Mesenchymal stem cell (in vitro differentiated cells and primary cell): Measurements from ENCODE around the gene SPATA12.
A peak's percentile ranks its signal among the peaks of the same experiment; 100 is the strongest.

Experiments
- DNase-seq: peaks from one replicate; pipeline ENCODE4 v3.0.0-alpha.2; 2013
- H2AFZ ChIP-seq: one replicate; pipeline ENCODE4 v1.6.1; 2013; ENCODE audit warnings: low read depth, mild to moderate bottlenecking, control low read depth, inconsistent platforms, low read length, moderate library complexity
- H2AK5ac ChIP-seq: 2 replicates; pipeline ENCODE4 v1.6.1; 2013; ENCODE audit warnings: low read length, moderate library complexity, mild to moderate bottlenecking, inconsistent platforms; ENCODE audit not compliant: severe bottlenecking
- H2BK120ac ChIP-seq: one replicate; pipeline ENCODE4 v1.6.1; 2013; ENCODE audit warnings: low read depth, mild to moderate bottlenecking, inconsistent platforms, low read length, moderate library complexity
- H2BK12ac ChIP-seq, 2 experiments: one replicate each; pipeline ENCODE4 v1.6.1; 2013; ENCODE audit warnings: inconsistent platforms in 2 of 2, low read length in 2 of 2, mild to moderate bottlenecking in 2 of 2, moderate library complexity in 2 of 2, control low read depth in 1 of 2
- H2BK15ac ChIP-seq: one replicate; pipeline ENCODE4 v1.6.1; 2013; ENCODE audit warnings: mild to moderate bottlenecking, low read depth, inconsistent platforms; ENCODE audit not compliant: poor library complexity, severe bottlenecking
- H2BK5ac ChIP-seq: 2 replicates; pipeline ENCODE4 v1.6.1; 2013; ENCODE audit warnings: low read depth, mild to moderate bottlenecking, low read length, control low read depth, inconsistent platforms; ENCODE audit not compliant: poor library complexity, severe bottlenecking
- H3K14ac ChIP-seq, 2 experiments: one replicate each; pipeline ENCODE4 v1.6.1; 2013; ENCODE audit warnings: inconsistent platforms in 2 of 2, low read length in 2 of 2, control low read depth in 1 of 2, mild to moderate bottlenecking in 1 of 2, moderate library complexity in 1 of 2
- H3K18ac ChIP-seq, 2 experiments: one replicate each; pipeline ENCODE4 v1.6.1; 2013; ENCODE audit warnings: inconsistent platforms in 2 of 2, low read length in 2 of 2, control low read depth in 1 of 2, low read depth in 1 of 2, mild to moderate bottlenecking in 1 of 2
- H3K23ac ChIP-seq, 2 experiments: one replicate each; pipeline ENCODE4 v1.6.1; 2013; ENCODE audit warnings: inconsistent platforms in 2 of 2, low read length in 2 of 2, mild to moderate bottlenecking in 2 of 2, moderate library complexity in 2 of 2, control low read depth in 1 of 2
- H3K27ac ChIP-seq: 2 replicates; pipeline ENCODE4 v1.5.1; 2013; ENCODE audit warnings: mild to moderate bottlenecking, moderate library complexity, low read length, control low read depth, inconsistent platforms; ENCODE audit not compliant: poor library complexity, severe bottlenecking
- H3K27me3 ChIP-seq, 2 experiments: 2 replicates each; pipeline versions ENCODE4 v1.6.1 to v1.7.0; 2013; ENCODE audit warnings: low read length in 2 of 2, mild to moderate bottlenecking in 2 of 2, moderate library complexity in 2 of 2, control low read depth in 1 of 2, inconsistent platforms in 1 of 2; ENCODE audit not compliant: control insufficient read depth in 1 of 2, insufficient read depth in 1 of 2
- H3K36me3 ChIP-seq, 2 experiments: 2 replicates each; pipeline versions ENCODE4 v1.6.1 to v1.7.0; 2013; ENCODE audit warnings: low read length in 2 of 2, control low read depth in 1 of 2, inconsistent platforms in 1 of 2, low read depth in 1 of 2, mild to moderate bottlenecking in 1 of 2; ENCODE audit not compliant: insufficient read depth in 2 of 2, control insufficient read depth in 1 of 2
- H3K4ac ChIP-seq, 2 experiments: one replicate each; pipeline ENCODE4 v1.6.1; 2013; ENCODE audit warnings: inconsistent platforms in 2 of 2, low read length in 2 of 2, mild to moderate bottlenecking in 2 of 2, moderate library complexity in 2 of 2, control low read depth in 1 of 2, low read depth in 1 of 2
- H3K4me1 ChIP-seq: 2 replicates; pipeline ENCODE4 v1.6.1; 2013; ENCODE audit warnings: low read depth, low read length, control low read depth; ENCODE audit not compliant: control insufficient read depth, insufficient read depth
- H3K4me2 ChIP-seq: 2 replicates; pipeline ENCODE4 v1.6.1; 2013; ENCODE audit warnings: low read length, mild to moderate bottlenecking, inconsistent platforms; ENCODE audit not compliant: poor library complexity, severe bottlenecking
- H3K4me3 ChIP-seq, 2 experiments: 2 replicates each; pipeline versions ENCODE4 v1.5.1 to v1.7.0; 2013; ENCODE audit warnings: low read length in 2 of 2, mild to moderate bottlenecking in 2 of 2, control low read depth in 1 of 2, low read depth in 1 of 2; ENCODE audit not compliant: insufficient read depth in 1 of 2
- H3K79me1 ChIP-seq: replicated peaks from 2 replicates; pipeline ENCODE4 v1.6.1; 2013; ENCODE audit warnings: mild to moderate bottlenecking, control low read depth, low read length, inconsistent platforms; ENCODE audit not compliant: poor library complexity, severe bottlenecking
- H3K9ac ChIP-seq: 2 replicates; pipeline ENCODE4 v1.7.0; 2013; ENCODE audit warnings: mild to moderate bottlenecking, low read length, moderate library complexity
- H3K9me3 ChIP-seq: 2 replicates; pipeline ENCODE4 v1.7.0; 2013; ENCODE audit warnings: mild to moderate bottlenecking, low read length; ENCODE audit not compliant: control insufficient read depth
- H4K8ac ChIP-seq: one replicate; pipeline ENCODE4 v1.6.1; 2013; ENCODE audit warnings: inconsistent platforms, mild to moderate bottlenecking, low read length, moderate library complexity
- H4K91ac ChIP-seq: one replicate; pipeline ENCODE4 v1.6.1; 2013; ENCODE audit warnings: mild to moderate bottlenecking, low read length, inconsistent platforms
- WGBS: methylation state at CpG from one replicate; pipeline ENCODE4 v1.1.7; 2013; ENCODE audit warnings: mixed read lengths; 5-methylcytosine and 5-hydroxymethylcytosine counted together

The SPATA12 gene

DNA sequence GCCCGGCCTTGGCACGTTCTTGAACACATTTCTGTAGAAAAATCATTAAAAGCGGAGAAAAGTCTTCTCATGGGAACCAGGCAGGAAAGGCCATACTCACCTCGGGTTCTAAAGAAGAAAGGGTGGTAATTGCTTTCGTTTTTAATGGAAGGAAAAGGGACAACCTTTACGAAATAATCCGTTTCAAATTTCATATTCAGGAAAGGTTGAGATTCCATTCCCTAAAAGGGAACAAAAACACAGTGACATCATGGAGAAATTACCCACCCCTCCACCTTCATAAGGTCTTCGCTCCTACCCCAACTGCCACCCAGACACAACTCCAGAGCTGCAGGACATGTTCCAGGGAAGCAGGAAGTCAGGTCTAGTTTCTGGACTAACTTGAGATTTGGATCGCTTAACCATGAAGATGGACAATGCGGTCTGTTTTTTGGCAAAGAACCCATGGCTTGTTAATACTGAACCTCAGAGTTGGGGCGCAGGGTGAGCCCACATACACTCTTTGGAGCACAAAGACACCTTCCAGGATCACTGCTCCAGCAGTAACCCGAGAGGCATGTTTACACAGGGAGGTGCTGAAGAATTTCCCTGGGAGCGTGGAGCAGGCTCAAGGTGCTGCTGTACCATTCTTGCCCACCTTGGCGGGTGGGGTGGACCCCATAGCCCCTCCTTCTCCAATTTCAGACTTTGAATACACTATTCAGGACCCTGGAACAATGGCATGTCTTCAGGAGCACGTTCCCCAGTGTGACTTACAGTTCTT lies 49.2 kb downstream of the SPATA12 start:
- Histone ChIP-seq H3K4ac (no peak overlapping the region), H3K14ac (no peak overlapping the region), H3K9me3 (no peaks in the 10 kb centered on the region), H2AK5ac (no peak overlapping the region), H3K4me1 (no peaks in the 10 kb centered on the region), H3K27ac (no peak overlapping the region), H3K23ac (no peak overlapping the region), H3K4me2 (no peak overlapping the region), H3K9ac (no peak overlapping the region), H3K79me1 (no peaks in the 10 kb centered on the region), H3K4me3 (no peak overlapping the region), H2BK12ac (no peak overlapping the region), H4K8ac (no peak overlapping the region), H2BK5ac (no peak overlapping the region), H2AFZ (no peak overlapping the region), H2BK120ac (no peak overlapping the region), H2BK15ac (no peak overlapping the region), H3K18ac (no peak overlapping the region), H3K36me3 (peaks cover 0 to 36% of the 10 kb centered on the region in 2 experiments), H4K91ac (no peak overlapping the region), H3K27me3 (no peaks in the 10 kb centered on the region)
- WGBS = 89% methylated on average over 15 of the region's 15 CpGs
- DNase-seq = no peak

DNA sequence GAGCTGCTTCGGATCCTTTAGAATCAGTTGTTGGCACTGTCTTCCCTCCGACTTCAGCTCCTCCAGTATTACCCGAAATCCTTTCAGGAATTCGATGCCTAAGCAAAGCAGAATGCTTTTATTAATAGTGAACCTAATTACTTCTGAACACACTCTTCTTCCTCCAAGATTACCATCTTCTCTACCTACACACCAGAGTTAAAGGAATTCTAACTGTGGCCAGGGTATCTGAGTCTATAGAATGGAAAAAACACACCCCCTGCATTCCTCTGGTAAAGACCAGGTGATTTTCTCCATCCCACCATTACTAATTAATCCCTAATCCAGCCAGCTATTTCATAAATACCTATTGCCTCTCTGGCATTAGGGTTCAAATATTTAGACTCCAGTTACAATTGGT lies 49.8 kb downstream of the SPATA12 start:
- H2BK15ac ChIP-seq = no peak overlapping the region
- H3K4ac ChIP-seq = no peak overlapping the region
- H3K79me1 ChIP-seq = no peaks in the 10 kb centered on the region
- H3K4me1 ChIP-seq = no peaks in the 10 kb centered on the region
- no peak overlapping the region for H3K4me3 ChIP-seq
- no peaks in the 10 kb centered on the region for H3K27me3 ChIP-seq
- 94% methylated on average over 4 of the region's 4 CpGs for WGBS
- H2BK120ac ChIP-seq = no peak overlapping the region
- no peak overlapping the region for H2BK5ac ChIP-seq
- no peaks in the 10 kb centered on the region for H3K9me3 ChIP-seq
- no peak overlapping the region for H3K27ac ChIP-seq
- no peak overlapping the region for H3K4me2 ChIP-seq
- no peak overlapping the region for H4K8ac ChIP-seq
- no peak overlapping the region for H3K9ac ChIP-seq
- peaks cover 0 to 31% of the 10 kb centered on the region in 2 experiments for H3K36me3 ChIP-seq
- no peak overlapping the region for H2AFZ ChIP-seq
- H2AK5ac ChIP-seq = no peak overlapping the region
- no peak overlapping the region for H4K91ac ChIP-seq
- DNase-seq = no peak
- H3K14ac ChIP-seq = no peak overlapping the region
- H3K23ac ChIP-seq = no peak overlapping the region
- no peak overlapping the region for H3K18ac ChIP-seq
- H2BK12ac ChIP-seq = no peak overlapping the region

DNA sequence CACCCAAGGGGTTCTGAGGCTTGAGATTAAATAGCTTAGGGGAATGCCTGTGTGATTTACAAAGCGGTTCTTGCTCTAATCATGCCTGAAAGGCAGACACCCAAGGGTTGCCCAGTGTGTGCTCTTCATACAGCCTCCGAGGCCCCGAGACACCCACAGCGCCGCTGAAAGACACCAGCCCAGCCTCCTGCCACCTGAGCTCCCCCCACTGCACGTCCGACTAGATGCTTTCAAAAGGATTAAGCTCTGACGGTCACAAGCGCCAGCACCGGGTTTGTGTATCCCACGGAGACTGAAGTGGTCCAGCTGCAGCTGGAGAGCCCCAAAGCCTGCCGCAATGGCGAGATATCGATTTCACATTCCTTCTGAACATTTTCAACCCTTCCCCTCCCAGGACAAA lies 50.3 kb downstream of the SPATA12 start:
- H4K91ac ChIP-seq = no peak overlapping the region
- H2AK5ac ChIP-seq = no peak overlapping the region
- H3K36me3 ChIP-seq = peaks cover 0 to 28% of the 10 kb centered on the region in 2 experiments
- H2AFZ ChIP-seq = no peak overlapping the region
- no peak overlapping the region for H2BK12ac ChIP-seq
- 92% methylated on average over 11 of the region's 14 CpGs for WGBS
- no peak overlapping the region for H3K4me2 ChIP-seq
- H3K4me1 ChIP-seq = no peaks in the 10 kb centered on the region
- no peak overlapping the region for H3K9ac ChIP-seq
- no peaks in the 10 kb centered on the region for H3K9me3 ChIP-seq
- H3K4ac ChIP-seq = no peak overlapping the region
- no peak overlapping the region for H4K8ac ChIP-seq
- no peaks in the 10 kb centered on the region for H3K27me3 ChIP-seq
- H3K27ac ChIP-seq = no peak overlapping the region
- no peak overlapping the region for H3K23ac ChIP-seq
- H2BK15ac ChIP-seq = no peak overlapping the region
- no peak overlapping the region for H3K18ac ChIP-seq
- H3K14ac ChIP-seq = no peak overlapping the region
- H3K79me1 ChIP-seq = no peaks in the 10 kb centered on the region
- no peak overlapping the region for H2BK120ac ChIP-seq
- H3K4me3 ChIP-seq = no peak overlapping the region
- DNase-seq = no peak
- H2BK5ac ChIP-seq = no peak overlapping the region

DNA sequence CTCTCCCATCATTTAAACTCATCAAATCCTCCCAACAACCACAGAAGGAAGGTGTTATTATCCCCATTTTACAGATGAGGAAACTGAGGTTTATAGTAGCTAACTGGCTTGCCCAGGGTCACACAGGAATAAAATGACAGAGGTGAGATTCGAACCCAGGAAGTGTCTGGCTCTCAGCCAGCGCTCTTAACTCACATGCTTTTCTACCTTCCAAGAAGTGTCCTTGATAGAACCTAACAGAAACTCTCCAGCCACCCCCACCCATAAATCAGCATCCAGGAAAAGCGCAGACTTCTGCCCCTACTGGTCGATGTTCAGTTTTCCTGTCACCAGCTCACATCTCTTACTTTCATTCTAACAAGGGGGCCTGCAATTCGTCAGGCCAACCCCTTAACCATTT lies 51.7 kb downstream of the SPATA12 start:
- Histone ChIP-seq H3K9me3 (no peaks in the 10 kb centered on the region), H2AFZ (no peak overlapping the region)

More for the DNA sequence above, 51.7 kb downstream of the SPATA12 start:
- no peak overlapping the region for H3K18ac ChIP-seq
- no peak overlapping the region for H2BK15ac ChIP-seq
- H2BK12ac ChIP-seq = no peak overlapping the region
- H3K79me1 ChIP-seq = no peaks in the 10 kb centered on the region
- no peak overlapping the region for H3K23ac ChIP-seq
- H3K9ac ChIP-seq = no peak overlapping the region
- no peak overlapping the region for H3K4ac ChIP-seq
- no peak overlapping the region for H3K4me2 ChIP-seq
- H4K8ac ChIP-seq = no peak overlapping the region
- H3K36me3 ChIP-seq = peaks cover 0 to 25% of the 10 kb centered on the region in 2 experiments
- H3K4me1 ChIP-seq = no peaks in the 10 kb centered on the region
- H4K91ac ChIP-seq = no peak overlapping the region
- H2BK120ac ChIP-seq = no peak overlapping the region
- H2BK5ac ChIP-seq = no peak overlapping the region
- no peaks in the 10 kb centered on the region for H3K27me3 ChIP-seq
- peak; percentile 22 for DNase-seq
- no peak overlapping the region for H2AK5ac ChIP-seq
- no peak overlapping the region for H3K27ac ChIP-seq
- 55% methylated on average over 4 of the region's 5 CpGs for WGBS
- no peak overlapping the region for H3K14ac ChIP-seq
- H3K4me3 ChIP-seq = no peak overlapping the region
